Measurements from ENCODE around the gene NR4A2. TPM values are rescaled to one million over a fixed set of nuclear protein-coding genes. Genes with fewer than 3 reads are reported as not detected.

The NR4A2 gene
- total RNA-seq, 2 donors from 2014 or later, result 2.6 to 4.7 TPM

DNA sequence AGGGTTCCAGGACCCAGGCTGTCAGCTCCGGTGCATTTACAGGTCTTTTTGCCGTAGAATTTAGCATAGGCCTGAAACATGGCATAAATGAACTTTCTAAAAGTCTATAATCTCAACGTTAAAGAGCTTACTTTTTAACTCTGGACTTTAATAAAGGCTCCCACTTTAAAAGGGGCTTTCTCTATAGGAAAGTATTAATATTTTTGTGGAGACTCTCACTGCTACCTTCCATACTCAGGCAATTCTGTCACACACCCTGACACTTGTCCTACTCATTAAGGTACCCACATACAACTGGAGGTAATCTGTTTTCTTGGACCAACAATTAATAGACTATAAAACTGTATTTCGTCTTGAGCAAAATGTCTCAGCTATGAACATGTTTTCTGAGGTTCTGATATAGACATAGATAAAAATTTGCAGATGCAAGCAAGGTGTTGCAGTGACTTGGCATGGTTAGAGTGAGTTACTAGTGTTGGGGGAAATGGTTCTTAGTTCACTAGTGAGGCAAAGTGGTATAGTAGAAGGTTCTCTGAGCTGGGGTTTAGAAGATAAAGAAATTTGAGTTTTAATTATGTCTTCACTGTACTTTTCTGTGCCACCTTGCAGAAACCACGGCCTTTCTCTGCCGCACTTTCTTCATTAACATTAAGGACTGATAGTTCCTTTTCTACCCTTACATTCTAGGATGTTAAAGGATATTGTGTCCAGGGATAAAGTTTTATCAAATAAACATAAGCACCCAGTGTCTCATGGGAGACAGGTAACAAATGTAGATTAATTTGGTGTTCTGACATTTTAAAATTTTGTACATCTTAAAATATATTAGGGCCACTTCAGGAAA, 10.8 kb upstream of the NR4A2 start:
- Histone ChIP-seq H3K9me3 (no peaks in the 10 kb centered on the region), H3K9ac (ENCODE audit: low read depth in 2 of 2, low read length in 2 of 2) (peak overlapping the region; percentile 80 to 93), H3K27ac (peak overlapping the region; percentile 100), H3K27me3 (no peaks in the 10 kb centered on the region), H3K4me3 (peak overlapping the region; percentile 71), H3K4me1 (peaks cover 5% of the 10 kb centered on the region), H3K36me3 (no peaks in the 10 kb centered on the region)
- intact Hi-C loops (cut with DNase I), result loop anchor here (5.0 kb wide), 1 partner anchor 94 kb away; the partner anchor contains the start of gene GPD2
- DNase-seq, result no peak
- TF ChIP-seq, protein P1, sequence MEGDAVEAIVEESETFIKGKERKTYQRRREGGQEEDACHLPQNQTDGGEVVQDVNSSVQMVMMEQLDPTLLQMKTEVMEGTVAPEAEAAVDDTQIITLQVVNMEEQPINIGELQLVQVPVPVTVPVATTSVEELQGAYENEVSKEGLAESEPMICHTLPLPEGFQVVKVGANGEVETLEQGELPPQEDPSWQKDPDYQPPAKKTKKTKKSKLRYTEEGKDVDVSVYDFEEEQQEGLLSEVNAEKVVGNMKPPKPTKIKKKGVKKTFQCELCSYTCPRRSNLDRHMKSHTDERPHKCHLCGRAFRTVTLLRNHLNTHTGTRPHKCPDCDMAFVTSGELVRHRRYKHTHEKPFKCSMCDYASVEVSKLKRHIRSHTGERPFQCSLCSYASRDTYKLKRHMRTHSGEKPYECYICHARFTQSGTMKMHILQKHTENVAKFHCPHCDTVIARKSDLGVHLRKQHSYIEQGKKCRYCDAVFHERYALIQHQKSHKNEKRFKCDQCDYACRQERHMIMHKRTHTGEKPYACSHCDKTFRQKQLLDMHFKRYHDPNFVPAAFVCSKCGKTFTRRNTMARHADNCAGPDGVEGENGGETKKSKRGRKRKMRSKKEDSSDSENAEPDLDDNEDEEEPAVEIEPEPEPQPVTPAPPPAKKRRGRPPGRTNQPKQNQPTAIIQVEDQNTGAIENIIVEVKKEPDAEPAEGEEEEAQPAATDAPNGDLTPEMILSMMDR (IDR thresholded peaks at IDR 0.05), result no peak

DNA sequence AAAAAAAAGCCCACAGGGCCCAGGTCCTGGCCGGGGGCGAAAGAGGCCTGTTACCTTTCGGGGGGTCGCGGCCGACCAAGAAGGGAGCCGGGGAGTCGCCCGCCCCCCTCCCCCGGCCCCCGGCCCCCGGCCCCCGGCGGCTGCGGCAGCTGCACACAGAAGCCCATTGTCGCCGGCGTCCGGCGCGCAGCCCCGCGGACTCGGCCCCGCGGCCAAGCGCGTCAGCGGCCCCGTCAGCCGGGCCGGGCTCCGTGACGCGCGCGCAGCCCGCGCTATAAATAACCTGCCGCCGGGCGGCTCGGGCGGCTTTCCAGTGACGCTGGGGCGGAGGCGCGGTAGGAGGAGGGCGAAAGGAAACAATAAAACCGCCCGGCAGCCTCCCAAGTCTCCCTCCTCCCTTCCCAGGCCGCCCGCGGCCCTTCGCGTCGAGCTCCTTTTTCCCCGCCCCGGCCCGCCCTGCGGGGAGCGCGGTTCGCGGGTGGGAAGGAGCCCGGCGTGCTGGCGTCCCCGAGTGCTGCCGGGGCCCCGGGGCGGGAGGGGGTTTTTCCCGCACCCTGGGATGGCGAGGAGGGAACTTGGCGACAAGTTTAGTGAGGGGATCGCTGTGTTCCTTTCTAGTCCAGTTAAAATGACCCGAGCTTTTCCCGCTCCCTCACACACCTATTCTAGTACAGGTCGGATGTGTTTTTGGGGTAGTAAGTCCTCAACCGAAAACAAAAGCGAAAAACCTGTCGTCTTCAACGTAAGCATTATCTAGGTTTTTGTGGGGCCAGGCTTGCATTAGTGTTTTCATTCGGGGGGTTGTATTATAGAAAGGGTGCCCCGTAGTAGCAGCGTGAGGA, 10.0 kb upstream of the NR4A2 start:
- intact Hi-C loops (cut with DNase I), result loop anchor here (5.0 kb wide), 1 partner anchor 95 kb away; the partner anchor contains the start of gene GPD2
- H3K9me3 ChIP-seq, result no peaks in the 10 kb centered on the region
- TF ChIP-seq, protein P1 (IDR thresholded peaks at IDR 0.05), result no peak

DNA sequence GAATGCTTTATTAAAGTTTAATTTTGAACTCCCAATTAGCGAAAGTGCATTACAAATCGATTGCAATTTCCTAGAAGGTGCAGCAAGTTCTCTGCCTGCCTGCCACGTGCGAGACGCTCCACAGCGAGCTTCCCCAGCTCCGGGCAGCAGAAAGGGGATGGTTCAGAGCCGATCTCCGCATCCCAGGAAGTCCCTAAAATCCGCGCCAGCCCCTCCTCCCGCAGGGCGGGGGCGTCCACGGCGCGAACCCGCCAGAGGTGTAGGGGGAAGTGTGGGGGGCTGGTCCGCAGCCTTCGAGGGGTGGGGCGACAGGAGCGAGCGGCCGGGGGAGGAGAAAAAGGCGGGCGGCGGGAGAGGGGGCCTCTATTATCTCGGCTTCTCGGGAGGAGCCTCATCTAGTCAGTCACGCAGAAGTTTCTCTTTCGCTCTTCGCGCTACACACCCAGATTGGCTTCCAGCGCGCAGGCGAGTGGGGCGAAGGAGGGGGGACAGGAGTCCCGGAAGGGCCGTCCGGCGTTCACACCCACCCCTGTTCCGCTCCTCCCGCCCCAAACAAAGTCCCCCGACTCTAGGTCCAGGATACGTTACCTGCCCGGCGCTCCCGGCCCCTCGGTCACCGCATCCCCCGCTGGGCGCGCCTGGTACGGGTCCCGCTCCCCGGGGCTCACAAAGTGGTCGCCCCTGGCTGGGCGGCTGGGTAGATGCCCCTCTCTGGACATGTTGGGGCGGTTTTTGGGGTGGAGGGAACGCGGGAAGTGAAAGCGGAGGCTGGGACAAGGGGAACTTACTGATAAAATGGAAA, 9.1 kb upstream of the NR4A2 start:
- H3K4me1 ChIP-seq, result peaks cover 5% of the 10 kb centered on the region
- no peaks in the 10 kb centered on the region for H3K9me3 ChIP-seq
- TF ChIP-seq, protein P1 (IDR thresholded peaks at IDR 0.05), result no peak
- no peaks in the 10 kb centered on the region for H3K36me3 ChIP-seq
- peak overlapping the region; percentile 71 for H3K4me3 ChIP-seq
- peak overlapping the region; percentile 100 for H3K27ac ChIP-seq
- H3K9ac ChIP-seq (ENCODE audit: low read depth in 2 of 2, low read length in 2 of 2), result peak overlapping the region; percentile 98
- no peaks in the 10 kb centered on the region for H3K27me3 ChIP-seq
- intact Hi-C loops (cut with DNase I), result loop anchor here (5.0 kb wide), 1 partner anchor 96 kb away; the partner anchor contains the start of gene GPD2
- DNase-seq, result peak; percentile 94

More for the DNA sequence above, 10.0 kb upstream of the NR4A2 start:
- Histone ChIP-seq H3K27ac (peak overlapping the region; percentile 100), H3K36me3 (no peaks in the 10 kb centered on the region), H3K4me1 (peaks cover 5% of the 10 kb centered on the region), H3K4me3 (peak overlapping the region; percentile 71), H3K9ac (ENCODE audit: low read depth in 2 of 2, low read length in 2 of 2) (peak overlapping the region; percentile 98), H3K27me3 (no peaks in the 10 kb centered on the region)
- DNase-seq, result peak; percentile 95

DNA sequence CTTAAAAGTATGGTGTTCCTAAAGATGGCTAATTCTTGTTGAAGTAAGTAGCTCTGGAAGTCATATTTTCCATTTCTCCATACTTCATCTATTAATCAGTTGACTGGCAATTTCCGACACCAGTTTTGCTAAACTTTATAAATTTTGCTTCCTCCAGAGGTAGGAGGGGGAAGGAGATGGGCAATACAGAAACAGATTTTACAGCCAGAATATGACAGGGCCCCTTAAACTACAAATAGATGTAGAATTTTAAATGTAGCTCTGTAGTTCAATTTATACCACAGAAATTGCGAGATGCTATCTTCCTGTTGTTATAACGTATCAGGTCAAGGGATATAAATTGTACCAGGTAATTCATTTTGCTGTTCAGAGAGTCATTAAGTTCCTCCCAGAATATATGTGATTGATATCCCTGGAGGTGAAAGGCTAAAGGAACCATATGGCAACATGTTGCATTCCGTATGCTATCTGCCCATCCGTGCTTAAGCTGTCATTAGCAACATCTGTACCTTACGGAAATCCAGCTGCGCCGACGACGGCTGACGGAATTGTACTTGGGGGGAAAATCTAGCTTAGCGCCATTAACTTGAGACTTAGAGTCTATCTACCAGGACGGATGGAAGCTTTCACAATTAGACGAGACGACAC, 8.4 kb upstream of the NR4A2 start:
- H3K9me3 ChIP-seq, result no peaks in the 10 kb centered on the region
- intact Hi-C loops (cut with DNase I), result loop anchor here (5.0 kb wide), 1 partner anchor 96 kb away; the partner anchor contains the start of gene GPD2

More for the DNA sequence above, 8.4 kb upstream of the NR4A2 start:
- TF ChIP-seq, protein P1 (IDR thresholded peaks at IDR 0.05), result no peak
- no peak for DNase-seq
- H3K4me3 ChIP-seq, result peak overlapping the region; percentile 71
- no peaks in the 10 kb centered on the region for H3K36me3 ChIP-seq
- peak overlapping the region; percentile 85 to 98 for H3K9ac ChIP-seq (ENCODE audit: low read depth in 2 of 2, low read length in 2 of 2)
- H3K27ac ChIP-seq, result peak overlapping the region; percentile 100
- no peaks in the 10 kb centered on the region for H3K27me3 ChIP-seq
- peaks cover 5% of the 10 kb centered on the region for H3K4me1 ChIP-seq

Measured in colonic mucosa (tissue), 4 donors.